Activated T-helper 1 cell treated with anti-CD3 and anti-CD28 coated beads, Interleukin-12 subunit alpha, Interleukin-12 subunit beta, Interleukin-2, Interleukin-4 antibody, amounts not matched to agents 30 ng/mL and 10 ng/mL and 1 ng/mL, durations not matched to agents 14 hours and 24 hours and 36 hours (primary cell): Measurements from ENCODE around the gene PSMD13. TPM values are rescaled to one million over a fixed set of nuclear protein-coding genes. Genes with fewer than 3 reads are reported as not detected.
"Not testable (repeated sequence)": the region's sequence is repeated elsewhere in the genome, so short reads cannot be mapped to it uniquely, and the experiment has no call there.

Experiments used
- DNase-seq: peaks from one replicate; pipeline ENCODE4 v3.0.0; 2021; ENCODE audit warnings: low spot score
- H3K27ac Mint-ChIP-seq: one replicate; pipeline ENCODE4 v1.8.0; 2021; ENCODE audit warnings: mild to moderate bottlenecking, mixed read lengths
- H3K27me3 Mint-ChIP-seq: one replicate; pipeline ENCODE4 v1.8.0; 2022; ENCODE audit warnings: mild to moderate bottlenecking, moderate library complexity, mixed read lengths; ENCODE audit not compliant: insufficient read depth
- H3K36me3 Mint-ChIP-seq: one replicate; pipeline ENCODE4 v1.8.0; 2021; ENCODE audit warnings: low read depth, mixed read lengths
- H3K4me1 Mint-ChIP-seq: one replicate; pipeline ENCODE4 v1.8.0; 2021; ENCODE audit warnings: low read depth, mixed read lengths
- H3K4me3 Mint-ChIP-seq: one replicate; pipeline ENCODE4 v1.8.0; 2021; ENCODE audit warnings: mild to moderate bottlenecking, moderate library complexity, mixed read lengths
- H3K9me3 Mint-ChIP-seq: one replicate; pipeline ENCODE4 v1.8.0; 2021; ENCODE audit warnings: mixed read lengths
- intact Hi-C: fragments of 100-400 bp; cut with micrococcal nuclease; formaldehyde crosslinking; loops from one replicate; pipeline ENCODE4 v1.15.1; 2024
- total RNA-seq: library from RNA; stranded (reverse); gene quantifications from 2 replicates; pipeline ENCODE4 v1.2.3, GENCODE V29; 2022

Gene PSMD13
- total RNA-seq, 1 donor from 2014 or later: 266 TPM

DNA sequence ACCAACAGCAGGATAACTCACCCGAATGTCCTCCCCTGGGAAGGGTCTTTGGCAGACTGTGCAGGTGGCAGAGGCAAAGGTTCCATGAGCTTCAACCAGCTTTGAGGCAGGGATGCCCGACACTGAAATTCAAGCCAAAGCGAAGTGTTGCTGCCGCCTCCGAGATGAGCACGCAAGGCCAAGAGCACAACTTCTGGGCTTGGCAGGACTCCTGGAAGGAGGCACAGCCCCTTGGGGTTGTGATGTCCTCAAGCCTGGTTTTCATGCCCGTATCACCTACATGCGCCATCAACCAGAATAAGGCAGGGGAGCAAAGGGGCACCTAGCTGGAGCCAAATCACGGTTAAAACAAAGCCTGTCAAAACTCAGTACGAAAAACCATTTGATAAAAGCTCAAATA lies 6.3 kb upstream of the PSMD13 start:
- no peaks in the 10 kb centered on the region for H3K27me3 Mint-ChIP-seq
- peaks cover 12% of the 10 kb centered on the region for H3K4me1 Mint-ChIP-seq
- intact Hi-C loops: no loop called here
- H3K27ac Mint-ChIP-seq: no peak overlapping the region
- no peaks in the 10 kb centered on the region for H3K36me3 Mint-ChIP-seq
- H3K9me3 Mint-ChIP-seq: no peaks in the 10 kb centered on the region
- DNase-seq: no peak
- H3K4me3 Mint-ChIP-seq: no peak overlapping the region

DNA sequence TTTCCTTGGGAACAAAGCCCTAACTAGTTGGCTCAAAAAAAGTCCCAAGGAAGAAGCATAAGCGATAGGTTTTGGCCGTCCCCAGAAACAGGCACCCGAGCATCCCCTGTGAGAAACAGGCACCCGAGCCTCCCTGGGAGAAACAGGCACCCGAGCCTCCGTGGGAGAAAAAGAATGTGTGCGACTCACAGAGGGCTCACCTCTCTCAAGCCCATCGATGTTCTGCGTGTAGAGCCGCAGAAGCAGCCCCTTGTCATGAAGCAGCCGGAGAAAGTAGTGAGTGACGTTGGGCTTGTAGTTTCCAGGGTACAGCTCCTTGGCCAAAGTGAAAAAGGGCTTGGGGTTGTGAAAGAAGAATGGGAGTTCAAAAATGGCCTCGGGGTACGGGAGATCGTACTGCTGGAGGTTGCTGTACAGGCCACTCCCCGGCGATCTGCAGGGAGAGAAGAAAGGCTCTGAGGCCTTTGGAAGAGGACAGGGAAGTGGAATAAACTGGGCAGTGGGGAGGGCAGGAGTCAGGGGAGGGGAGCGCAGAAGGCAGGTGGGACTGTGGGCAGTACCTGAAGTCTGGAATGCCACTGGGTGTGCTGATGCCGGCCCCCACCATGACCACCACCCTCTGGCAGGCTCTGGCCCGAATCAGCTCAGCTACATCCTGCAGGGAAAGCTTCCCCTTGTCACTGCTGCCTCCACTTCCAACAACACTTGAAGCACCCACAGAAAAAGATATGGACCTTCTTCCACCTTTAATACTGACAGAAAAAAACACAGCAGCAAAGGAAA lies 3.8 kb upstream of the PSMD13 start:
- no peak for DNase-seq
- no peak overlapping the region for H3K27ac Mint-ChIP-seq
- no peak overlapping the region for H3K4me3 Mint-ChIP-seq
- peaks cover 2% of the 10 kb centered on the region for H3K36me3 Mint-ChIP-seq
- peaks cover 2% of the 10 kb centered on the region for H3K27me3 Mint-ChIP-seq
- H3K9me3 Mint-ChIP-seq: no peaks in the 10 kb centered on the region
- intact Hi-C loops: no loop called here
- peaks cover 12% of the 10 kb centered on the region for H3K4me1 Mint-ChIP-seq

DNA sequence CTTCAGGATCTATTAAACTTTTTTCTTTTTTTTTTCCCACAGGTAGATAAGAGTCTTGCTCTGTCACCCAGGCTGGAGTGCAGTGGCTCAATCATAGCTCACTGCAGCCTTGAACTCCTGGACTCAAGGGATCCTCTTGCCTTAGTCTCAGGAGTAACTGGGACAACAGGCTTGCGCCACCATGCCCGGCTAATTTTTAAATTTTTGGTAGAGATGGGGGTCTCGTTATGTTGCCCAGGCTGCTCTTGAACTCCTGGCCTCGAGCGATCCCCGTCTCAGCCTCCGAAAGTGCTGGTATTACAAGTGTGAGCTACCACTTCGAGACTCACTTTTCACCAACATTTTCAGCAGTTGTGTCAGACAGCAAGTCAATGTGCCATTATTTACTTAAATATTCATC lies 1.6 kb upstream of the PSMD13 start:
- peaks cover 15% of the 10 kb centered on the region for H3K36me3 Mint-ChIP-seq
- H3K9me3 Mint-ChIP-seq: no peaks in the 10 kb centered on the region
- peak overlapping the region; percentile 85 for H3K4me3 Mint-ChIP-seq
- DNase-seq: no peak
- H3K27ac Mint-ChIP-seq: peak overlapping the region; percentile 98
- H3K4me1 Mint-ChIP-seq: peaks cover 33% of the 10 kb centered on the region
- peaks cover 2% of the 10 kb centered on the region for H3K27me3 Mint-ChIP-seq
- intact Hi-C loops: loop anchor here (5.0 kb wide), 2 partner anchors 52 to 122 kb away; partner anchors contain the start of gene PGGHG

DNA sequence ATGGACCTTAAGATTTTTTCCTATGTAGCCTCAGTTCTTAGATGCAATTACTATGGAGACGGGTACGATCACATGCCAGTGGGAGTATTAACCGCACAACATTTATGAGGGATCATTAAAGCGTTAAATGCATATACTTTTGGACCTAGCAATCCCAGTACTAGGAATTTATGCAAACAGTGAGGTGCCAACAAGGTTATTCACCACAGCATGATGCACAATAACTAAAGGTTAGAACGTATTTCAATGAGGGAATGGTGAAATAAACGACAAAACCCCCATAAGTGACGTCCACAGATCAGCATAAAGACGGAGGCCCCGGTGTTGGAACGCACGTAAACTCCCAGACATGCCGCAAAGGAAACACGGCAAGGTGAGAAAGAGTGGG lies 1.2 kb upstream of the PSMD13 start:
- H3K36me3 Mint-ChIP-seq: peaks cover 19% of the 10 kb centered on the region

DNA sequence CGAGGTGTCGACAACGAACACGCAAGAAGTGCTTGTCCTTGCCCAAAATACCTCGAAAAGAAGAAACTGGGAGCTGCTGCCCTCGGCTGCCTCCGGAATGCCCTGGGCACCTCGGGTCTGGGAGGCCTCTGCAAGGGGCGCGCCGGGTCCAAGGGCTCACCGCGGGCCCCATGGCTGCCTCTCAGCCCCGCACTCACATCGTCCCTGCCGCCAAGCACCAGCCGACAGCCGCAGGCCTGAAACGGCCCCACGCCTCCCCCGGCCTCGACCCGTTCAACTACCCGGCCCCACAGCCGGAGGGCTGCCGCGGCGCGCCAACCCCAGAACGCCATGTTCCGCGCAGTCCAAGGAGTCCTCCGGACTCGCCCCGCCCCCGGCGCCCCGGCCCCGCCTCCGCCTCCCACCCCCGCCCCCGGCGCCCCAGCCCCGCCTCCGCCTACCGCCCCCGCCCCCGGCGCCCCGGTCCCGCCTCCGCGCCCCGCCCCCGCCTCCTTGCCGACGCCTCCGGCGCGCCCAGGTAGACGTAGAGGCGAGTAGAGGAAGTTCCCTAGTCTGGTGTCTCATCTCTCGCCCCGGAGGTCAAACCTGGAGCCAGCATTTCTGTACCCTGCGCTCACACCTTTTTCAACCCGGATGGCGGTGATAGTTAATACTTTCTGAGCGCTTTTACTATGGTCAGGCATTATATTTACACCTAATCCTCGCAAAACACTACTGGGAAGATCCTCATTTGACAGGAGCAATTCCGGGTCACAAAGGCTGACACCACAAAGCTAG lies 591 bp upstream of the PSMD13 start, which contains the start of gene SIRT3:
Gene SIRT3, minus strand, starts transcription at position 346 of the 777 bp plus-strand sequence. Its CDS starts 14 bp downstream, at position 332.
- Mint-ChIP-seq H3K36me3 (peaks cover 21% of the 10 kb centered on the region), H3K27ac (peak within 1 kb of the TSS; percentile 98), H3K4me3 (peak within 1 kb of the TSS; percentile 97), H3K27me3 (peaks cover 2% of the 10 kb centered on the region), H3K4me1 (peaks cover 37% of the 10 kb centered on the region), H3K9me3 (no peaks in the 10 kb centered on the region)
- peak; percentile 78 for DNase-seq
- intact Hi-C loops: loop anchor here (1.0 to 5.0 kb wide), 10 partner anchors 8 to 271 kb away; partner anchors contain the start of genes BET1L, PGGHG, PTDSS2 and RIC8A

More for the DNA sequence above, 1.2 kb upstream of the PSMD13 start:
- intact Hi-C loops: loop anchor here (5.0 kb wide), 2 partner anchors 52 to 122 kb away; partner anchors contain the start of gene PGGHG
- H3K27ac Mint-ChIP-seq: peak overlapping the region; percentile 98
- H3K9me3 Mint-ChIP-seq: no peaks in the 10 kb centered on the region
- H3K4me1 Mint-ChIP-seq: peaks cover 37% of the 10 kb centered on the region
- DNase-seq: no peak
- peaks cover 2% of the 10 kb centered on the region for H3K27me3 Mint-ChIP-seq
- peak overlapping the region; percentile 85 for H3K4me3 Mint-ChIP-seq

DNA sequence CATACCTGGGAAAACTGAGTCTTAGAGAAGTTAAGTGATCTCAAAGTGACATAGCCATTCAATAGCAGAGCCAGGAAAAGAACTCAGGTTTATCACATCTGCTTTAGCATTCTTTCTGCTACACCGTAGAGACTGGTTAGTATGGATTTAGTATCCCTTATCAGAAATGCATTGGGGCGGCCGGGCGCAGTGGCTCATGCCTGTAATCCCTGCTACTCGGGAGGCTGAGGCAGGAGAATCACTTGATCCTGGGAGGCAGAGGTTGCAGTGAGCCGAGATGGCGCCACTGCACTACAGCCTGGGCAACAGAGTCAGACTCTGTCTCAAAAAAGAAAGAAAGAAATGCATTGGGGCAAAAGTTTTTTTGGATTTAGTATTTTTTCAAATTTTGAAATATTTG lies 1.6 kb downstream of the PSMD13 start:
- not testable (repeated sequence) for DNase-seq, H3K9me3 Mint-ChIP-seq, H3K27me3 Mint-ChIP-seq
- Mint-ChIP-seq H3K4me1 (peaks cover 54% of the 10 kb centered on the region), H3K4me3 (peak overlapping the region; percentile 97), H3K36me3 (peaks cover 38% of the 10 kb centered on the region), H3K27ac (peak overlapping the region; percentile 56)
- intact Hi-C loops: loop anchor here (5.0 kb wide), 2 partner anchors 49 to 119 kb away; partner anchors contain the start of gene PGGHG

DNA sequence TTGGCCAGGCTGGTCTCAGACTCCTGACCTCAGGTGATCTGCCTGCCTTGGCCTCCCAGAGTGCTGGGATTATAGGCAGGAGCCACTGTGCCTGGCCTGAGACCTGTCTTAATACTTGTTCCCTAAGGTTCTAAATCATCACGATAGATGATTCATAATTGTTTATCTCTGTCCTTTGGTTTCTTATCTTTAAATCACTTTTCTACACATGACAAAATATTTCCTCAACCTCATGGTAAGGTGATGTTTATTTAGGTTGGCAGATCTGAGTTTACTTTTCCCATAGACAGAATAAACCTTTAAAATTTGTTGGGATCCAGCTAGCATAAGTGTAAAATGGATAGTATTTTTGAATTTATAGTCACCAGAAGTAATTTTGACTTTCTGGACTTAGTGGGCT lies 3.5 kb downstream of the PSMD13 start:
- Mint-ChIP-seq H3K4me1 (peaks cover 66% of the 10 kb centered on the region), H3K4me3 (no peak overlapping the region), H3K27ac (no peak overlapping the region), H3K36me3 (peaks cover 52% of the 10 kb centered on the region), H3K9me3 (no peaks in the 10 kb centered on the region), H3K27me3 (peaks cover 2% of the 10 kb centered on the region)
- DNase-seq: no peak
- intact Hi-C loops: no loop called here

DNA sequence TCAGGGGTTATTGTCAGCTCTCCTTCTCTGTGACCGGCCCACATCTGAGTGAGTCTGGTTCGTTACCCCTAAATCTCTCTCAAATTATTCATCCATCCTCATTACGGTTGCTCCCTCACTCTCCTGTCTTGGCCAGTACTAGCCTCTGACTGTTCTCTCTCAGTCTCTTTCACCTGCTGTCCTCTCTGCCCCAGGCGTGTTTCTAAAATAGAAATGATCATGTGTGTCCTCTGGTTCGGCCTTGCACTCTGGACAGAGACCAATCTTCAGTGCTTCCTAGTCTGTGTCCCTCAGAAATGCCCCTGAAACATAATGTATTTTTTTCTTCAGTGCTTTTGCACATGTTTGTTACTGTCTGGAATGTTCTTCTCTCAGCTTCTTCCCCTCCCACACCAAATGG lies 4.9 kb downstream of the PSMD13 start:
- H3K4me1 Mint-ChIP-seq: peaks cover 63% of the 10 kb centered on the region
- no peaks in the 10 kb centered on the region for H3K9me3 Mint-ChIP-seq

DNA sequence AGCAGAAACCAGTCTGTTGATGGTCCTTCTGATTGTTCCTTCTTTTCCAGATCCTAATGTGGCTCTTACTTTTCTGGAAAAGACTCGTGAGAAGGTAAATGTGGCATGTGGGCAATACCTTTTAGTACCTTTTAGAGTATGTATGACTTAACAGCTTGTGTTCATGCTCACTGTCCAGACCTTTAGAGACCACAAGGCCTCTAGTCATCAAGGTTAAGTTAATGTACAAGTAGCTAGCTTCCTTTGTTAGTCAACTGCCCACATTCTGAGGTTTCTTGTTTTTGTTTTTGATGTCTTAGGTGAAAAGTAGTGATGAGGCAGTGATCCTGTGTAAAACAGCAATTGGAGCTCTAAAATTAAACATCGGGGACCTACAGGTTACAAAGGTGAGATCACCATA lies 7.6 kb downstream of the PSMD13 start:
- Mint-ChIP-seq H3K4me3 (no peak overlapping the region), H3K27ac (peak overlapping the region; percentile 46)
- DNase-seq: no peak

More for the DNA sequence above, 4.9 kb downstream of the PSMD13 start:
- Mint-ChIP-seq H3K27ac (peak overlapping the region; percentile 65), H3K27me3 (no peaks in the 10 kb centered on the region), H3K4me3 (peak overlapping the region; percentile 16), H3K36me3 (peaks cover 61% of the 10 kb centered on the region)
- no peak for DNase-seq
- intact Hi-C loops: no loop called here

DNA sequence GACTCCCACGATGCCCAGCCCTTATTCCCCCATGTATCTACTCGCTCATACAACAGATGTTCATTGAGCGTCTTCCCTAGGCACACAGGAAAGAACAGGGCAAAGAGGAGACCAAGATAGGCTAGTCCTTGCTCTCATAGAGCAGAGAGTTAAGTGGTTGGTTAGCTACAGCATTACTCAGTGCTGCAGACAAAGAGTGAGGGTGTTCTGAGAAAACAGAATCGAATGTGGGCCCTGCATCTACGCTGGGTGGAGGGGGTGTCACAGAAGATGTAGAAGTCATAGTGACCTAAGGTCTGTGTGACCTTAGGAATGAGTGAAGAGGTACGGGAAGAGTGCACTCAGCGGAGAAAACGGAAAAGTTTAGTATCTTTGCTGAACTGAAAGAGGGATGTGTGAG lies 12.3 kb downstream of the PSMD13 start:
- no peak overlapping the region for H3K4me3 Mint-ChIP-seq
- peak overlapping the region; percentile 6 for H3K27ac Mint-ChIP-seq

More for the DNA sequence above, 7.6 kb downstream of the PSMD13 start:
- Mint-ChIP-seq H3K36me3 (peaks cover 76% of the 10 kb centered on the region), H3K4me1 (peaks cover 56% of the 10 kb centered on the region), H3K9me3 (no peaks in the 10 kb centered on the region), H3K27me3 (no peaks in the 10 kb centered on the region)
- intact Hi-C loops: loop anchor here (1.0 kb wide), 1 partner anchor 8 kb away; the partner anchor contains the start of genes PSMD13 and SIRT3

DNA sequence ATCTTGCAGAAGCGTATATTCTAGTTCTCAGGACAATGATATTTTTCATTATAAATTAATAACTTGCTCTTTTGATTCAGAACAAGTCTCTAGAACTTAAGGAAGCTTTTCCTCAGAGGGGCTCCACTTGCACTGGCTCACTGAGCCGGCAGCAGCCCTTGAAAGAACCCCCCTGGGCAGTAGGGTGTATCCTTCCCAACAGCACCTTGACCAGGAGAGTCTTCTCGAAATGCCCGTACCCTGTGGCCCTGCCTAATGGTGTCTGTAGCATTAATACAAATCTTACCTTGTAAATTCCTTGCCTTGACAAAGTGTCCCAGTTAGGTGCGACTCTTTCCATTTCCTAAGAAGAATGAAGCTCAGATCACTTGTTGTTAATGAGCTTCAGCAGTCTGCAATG lies 13.5 kb downstream of the PSMD13 start:
- DNase-seq: no peak
- H3K36me3 Mint-ChIP-seq: peaks cover 69% of the 10 kb centered on the region
- H3K27me3 Mint-ChIP-seq: no peaks in the 10 kb centered on the region
- H3K27ac Mint-ChIP-seq: no peak overlapping the region
- H3K4me1 Mint-ChIP-seq: peaks cover 28% of the 10 kb centered on the region
- intact Hi-C loops: loop anchor here (2.0 to 5.0 kb wide), 3 partner anchors 37 to 105 kb away; partner anchors contain the start of gene PGGHG
- H3K9me3 Mint-ChIP-seq: no peaks in the 10 kb centered on the region
- H3K4me3 Mint-ChIP-seq: no peak overlapping the region

More for the DNA sequence above, 12.3 kb downstream of the PSMD13 start:
- peaks cover 37% of the 10 kb centered on the region for H3K4me1 Mint-ChIP-seq
- H3K9me3 Mint-ChIP-seq: no peaks in the 10 kb centered on the region
- no peaks in the 10 kb centered on the region for H3K27me3 Mint-ChIP-seq
- DNase-seq: no peak
- intact Hi-C loops: no loop called here
- peaks cover 75% of the 10 kb centered on the region for H3K36me3 Mint-ChIP-seq

DNA sequence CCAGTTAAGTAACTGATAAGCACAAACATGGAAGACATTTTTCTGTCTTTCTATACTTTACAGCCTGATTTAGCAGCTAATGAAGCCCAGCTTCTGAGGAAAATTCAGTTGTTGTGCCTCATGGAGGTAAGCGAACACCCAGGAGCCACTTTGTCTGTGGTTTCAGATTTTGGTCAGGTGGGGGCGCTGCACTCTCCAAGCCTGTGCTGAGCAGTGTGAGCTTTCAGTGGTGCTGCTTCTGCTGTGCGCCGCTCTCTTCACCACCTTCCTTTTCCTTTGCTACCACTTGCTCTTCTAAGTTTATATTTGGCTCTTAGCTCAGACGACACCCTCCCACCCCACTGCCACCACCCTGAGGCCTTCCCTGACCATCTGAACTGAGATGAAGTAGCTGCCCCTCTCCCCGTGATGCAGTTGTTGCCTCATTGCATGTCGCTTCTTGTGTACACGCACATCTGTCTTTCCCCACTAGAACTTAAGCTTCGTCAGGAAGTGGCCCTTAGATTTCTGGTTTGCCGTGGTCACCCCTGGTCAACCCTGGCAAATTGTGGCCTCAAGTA lies 14.0 kb downstream of the PSMD13 start:
- Mint-ChIP-seq H3K27ac (peak overlapping the region; percentile 1), H3K9me3 (no peaks in the 10 kb centered on the region), H3K27me3 (no peaks in the 10 kb centered on the region), H3K36me3 (peaks cover 64% of the 10 kb centered on the region), H3K4me3 (no peak overlapping the region), H3K4me1 (peaks cover 26% of the 10 kb centered on the region)
- intact Hi-C loops: loop anchor here (2.0 to 5.0 kb wide), 3 partner anchors 36 to 104 kb away; partner anchors contain the start of gene PGGHG
- peak; percentile 65 for DNase-seq
